Inflammatory macrophage (primary cell): ENCODE measurements around the gene CYP11A1.
A peak's percentile ranks its signal among the peaks of the same experiment; 100 is the strongest.
"Not testable (repeated sequence)": the region's sequence is repeated elsewhere in the genome, so short reads cannot be mapped to it uniquely, and the experiment has no call there.

Experiments used
- DNase-seq, 2 donors: peaks; one replicate each; pipeline ENCODE4 v3.0.0-alpha.2; 2020 to 2022

The CYP11A1 gene

DNA sequence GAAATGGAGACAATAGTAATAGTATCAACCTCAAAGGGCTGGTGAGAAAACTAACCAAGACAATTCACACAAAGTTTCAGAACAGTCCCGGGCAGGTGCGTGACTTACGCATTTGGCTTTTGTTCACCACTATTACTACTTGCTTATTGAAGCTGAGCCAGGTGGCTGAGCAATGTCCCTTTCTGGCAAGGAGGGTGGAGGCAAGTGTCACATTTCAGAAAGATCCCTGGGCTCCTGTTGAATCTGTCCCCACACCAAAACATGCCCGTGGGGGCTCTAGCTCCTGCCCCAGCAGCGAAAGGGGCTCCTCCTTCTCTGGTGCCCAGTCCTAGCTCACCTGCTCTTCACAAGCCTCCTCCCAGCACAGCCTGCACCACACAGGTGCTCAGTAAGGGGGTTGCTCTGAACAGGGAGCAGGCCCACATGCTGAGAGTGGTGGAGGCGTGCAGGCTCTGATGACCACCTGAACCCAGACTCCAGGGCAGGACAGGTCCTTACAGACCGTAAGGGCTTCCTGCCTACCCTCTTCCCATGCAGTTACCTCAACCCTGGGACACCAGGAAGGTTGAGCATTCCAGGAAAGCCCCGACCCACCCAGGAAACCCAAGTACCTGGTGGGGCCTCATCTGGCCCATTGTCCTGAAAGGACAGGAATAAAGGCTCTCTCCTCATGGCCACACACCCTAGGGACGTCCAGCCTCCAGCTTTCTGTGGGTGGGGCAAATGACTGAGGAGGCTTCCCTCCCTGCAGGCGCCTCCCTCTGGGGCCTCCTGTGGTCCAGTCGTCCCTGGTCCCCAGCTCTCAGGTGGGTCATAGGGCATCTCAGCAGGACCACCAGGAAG lies 33.7 kb upstream of the CYP11A1 start:
- no peak for DNase-seq

- DNase-seq = peak in 1 of 2 donors; percentile 21
Observed at GRCh38 chr15:74400313-74400860, 32.9 kb upstream of the CYP11A1 start.

GRCh38 chr15:74399511-74400312 lies 32.3 kb upstream of the CYP11A1 start:
- DNase-seq = peak in 1 of 2 donors; percentile 29

- DNase-seq = peak; percentile 50 to 61
Observed at GRCh38 chr15:74399100-74399499, 31.7 kb upstream of the CYP11A1 start.

GRCh38 chr15:74398183-74398582 lies 30.7 kb upstream of the CYP11A1 start:
- DNase-seq = no peak

DNA sequence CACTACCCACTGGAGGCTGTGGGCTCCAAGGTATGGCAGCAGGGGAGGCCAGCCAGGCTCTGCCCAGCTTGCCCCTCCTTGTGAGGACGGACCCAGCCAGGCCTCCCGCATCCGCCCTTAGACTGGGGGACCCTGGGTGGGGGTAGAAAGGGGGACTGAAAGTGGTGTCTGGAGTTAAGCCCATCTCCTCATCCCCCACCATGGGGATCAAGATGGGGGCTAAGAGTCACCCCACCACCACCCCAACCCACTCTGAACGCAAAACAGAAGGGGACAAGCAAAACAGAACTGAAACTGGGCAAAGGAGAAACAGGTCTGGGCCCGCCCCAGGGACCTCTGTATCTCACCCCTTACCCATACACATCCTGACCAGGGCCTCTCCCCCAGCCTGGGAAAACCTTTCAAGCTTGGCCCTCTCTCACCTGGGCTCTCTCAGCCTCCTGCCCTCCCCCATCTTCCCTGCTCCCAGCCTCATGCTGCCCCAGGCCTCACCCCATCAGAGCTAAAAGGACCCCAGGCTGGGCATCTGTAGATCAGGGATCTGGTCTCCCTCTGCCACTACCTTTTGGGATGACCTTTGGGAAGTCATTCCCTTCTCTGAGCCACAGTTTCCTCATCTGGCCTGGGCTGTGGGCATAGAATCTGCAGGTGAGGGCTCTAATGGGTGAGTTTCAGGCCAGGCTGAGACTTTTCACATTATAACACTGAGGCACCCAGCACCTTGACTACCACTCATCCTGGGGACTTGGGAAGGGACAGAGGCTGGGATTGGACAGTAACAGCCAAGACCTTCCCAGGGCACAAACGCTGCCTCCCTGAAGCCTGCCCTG lies 30.0 kb upstream of the CYP11A1 start:
- DNase-seq = peak in 1 of 2 donors; percentile 18

- DNase-seq = peak; percentile 66 to 89
Observed at GRCh38 chr15:74396445-74397238, 29.2 kb upstream of the CYP11A1 start.

DNA sequence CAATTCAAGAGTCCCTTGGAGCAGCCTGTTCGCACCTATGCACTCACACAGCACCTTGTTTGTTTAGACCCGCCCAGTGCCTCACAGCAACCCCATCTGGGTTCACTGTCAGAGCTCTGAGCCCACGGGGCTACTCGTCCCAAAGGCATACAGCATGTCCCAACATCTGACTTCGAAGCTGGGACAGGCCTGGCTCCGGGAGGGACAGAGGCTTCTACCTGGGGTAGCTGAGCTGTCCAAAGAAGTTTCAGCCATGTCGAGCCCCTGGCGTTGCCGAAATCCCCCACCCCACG lies 28.6 kb upstream of the CYP11A1 start:
- no peak for DNase-seq

GRCh38 chr15:74395319-74396145 lies 28.1 kb upstream of the CYP11A1 start:
- DNase-seq = no peak

DNA sequence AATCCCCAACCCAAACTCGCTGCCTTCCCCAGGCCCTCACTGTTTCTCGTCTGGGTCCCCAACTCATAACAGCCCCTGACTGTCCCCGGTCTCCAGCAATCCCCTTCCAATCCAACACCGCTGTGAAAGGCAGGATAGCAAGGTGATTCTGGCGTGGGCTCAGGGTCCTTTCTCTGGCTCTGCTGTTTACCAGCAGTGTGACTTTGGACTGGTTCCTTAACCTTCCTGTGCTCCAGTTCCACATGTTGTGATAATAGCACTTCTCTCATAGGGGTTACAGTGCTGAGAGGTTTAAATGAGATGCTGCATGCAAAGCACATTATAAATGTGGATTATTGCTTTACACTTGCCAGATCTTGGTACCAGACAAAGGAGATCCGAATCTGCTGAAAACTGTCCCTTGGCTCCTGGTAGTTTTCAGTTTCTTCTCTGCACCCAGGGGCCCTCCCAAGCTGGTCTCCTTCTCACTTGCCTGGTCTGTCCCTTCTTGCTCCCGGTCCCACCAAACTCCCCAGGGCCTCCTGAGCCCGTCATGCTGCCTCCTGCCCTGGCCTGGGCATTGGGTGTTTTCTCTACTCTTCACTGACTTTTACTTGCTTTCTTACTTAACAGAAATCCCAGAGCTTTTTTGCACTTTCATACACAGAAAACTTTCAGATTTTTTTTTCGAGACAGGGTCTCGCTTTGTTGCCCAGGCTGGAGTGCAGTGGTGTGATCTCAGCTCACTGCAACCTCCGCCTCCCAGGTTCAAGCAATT lies 26.8 kb upstream of the CYP11A1 start:
- no peak for DNase-seq

DNA sequence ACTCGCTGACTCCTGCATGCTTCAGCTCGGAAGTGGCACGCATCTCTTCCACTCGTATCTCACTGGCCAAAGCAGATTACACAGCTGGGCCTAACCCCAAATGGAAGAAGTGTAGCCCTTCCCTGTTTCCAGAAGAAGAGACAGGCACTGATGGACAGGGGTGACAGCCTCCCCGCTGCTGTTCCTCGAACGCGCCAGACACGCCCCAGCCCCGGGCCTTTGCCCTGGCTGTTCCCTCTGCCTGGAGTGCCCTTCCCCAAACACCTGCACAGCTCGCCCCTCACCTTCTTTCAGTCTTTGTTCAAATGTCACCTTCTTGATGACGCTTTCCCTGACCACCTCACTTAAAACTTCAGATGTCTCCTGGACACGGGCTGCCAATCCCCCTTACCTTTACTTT lies 26.0 kb upstream of the CYP11A1 start:
- DNase-seq = no peak

GRCh38 chr15:74392902-74393301 lies 25.5 kb upstream of the CYP11A1 start:
- DNase-seq = no peak

DNA sequence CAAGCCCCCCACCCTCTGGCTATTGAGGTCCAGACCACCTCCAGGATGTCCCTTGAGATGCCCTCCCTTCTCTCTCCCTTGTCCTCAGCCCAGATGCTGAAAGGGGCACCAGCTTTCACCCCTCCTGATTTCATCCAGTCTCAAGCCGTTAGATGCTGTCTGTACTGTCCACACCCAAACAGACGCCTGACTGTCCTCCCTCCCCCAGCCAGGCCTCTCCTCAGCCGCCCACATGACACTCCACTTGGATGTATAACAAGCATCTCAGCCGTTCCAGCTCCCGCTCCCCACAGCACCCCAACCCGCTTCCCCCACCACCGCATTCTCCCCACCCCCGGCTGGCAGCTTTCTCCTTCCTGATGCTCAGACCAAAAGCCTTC lies 25.0 kb upstream of the CYP11A1 start:
- DNase-seq = no peak

DNA sequence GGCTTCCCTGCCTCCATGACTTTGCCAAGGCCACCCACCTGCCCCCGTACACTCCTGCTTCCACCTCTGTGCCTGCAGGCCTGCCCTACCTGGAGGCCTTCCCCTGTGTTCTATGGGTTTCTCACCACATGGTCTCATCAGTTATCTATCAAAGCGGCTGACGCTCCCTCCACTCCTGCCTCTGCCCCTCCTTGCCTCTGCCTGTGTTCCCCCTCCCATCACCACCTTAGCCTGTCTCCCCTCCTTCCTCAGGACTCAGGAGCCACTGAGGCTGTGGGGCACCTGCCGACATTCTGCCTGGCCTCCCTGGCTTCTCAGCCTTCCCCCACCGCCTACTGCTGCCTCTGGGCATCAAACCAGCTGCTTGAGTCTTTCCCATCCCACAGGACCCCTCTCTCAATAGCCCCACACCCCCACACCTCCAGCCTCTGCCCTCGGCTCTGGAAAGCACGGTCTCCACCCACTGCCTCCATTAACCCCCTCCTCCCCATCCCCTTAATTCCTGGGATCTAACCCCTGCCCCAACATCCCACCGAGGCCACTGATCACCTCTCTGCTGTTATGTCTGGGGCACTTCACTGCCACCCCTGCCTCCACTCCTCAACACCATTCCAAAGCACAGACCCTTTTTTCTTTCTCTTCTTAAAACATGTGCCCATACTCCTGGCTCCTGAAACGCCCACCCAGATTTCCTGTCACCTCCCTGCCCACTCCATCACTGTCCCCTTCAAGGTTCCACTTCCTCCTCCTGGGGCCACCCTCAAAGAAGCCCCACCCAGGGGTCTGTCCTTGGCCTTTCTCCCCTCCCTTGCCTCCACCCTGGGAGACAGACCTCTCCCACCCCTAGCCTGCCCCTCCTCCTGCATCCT lies 24.4 kb upstream of the CYP11A1 start:
- no peak for DNase-seq

DNA sequence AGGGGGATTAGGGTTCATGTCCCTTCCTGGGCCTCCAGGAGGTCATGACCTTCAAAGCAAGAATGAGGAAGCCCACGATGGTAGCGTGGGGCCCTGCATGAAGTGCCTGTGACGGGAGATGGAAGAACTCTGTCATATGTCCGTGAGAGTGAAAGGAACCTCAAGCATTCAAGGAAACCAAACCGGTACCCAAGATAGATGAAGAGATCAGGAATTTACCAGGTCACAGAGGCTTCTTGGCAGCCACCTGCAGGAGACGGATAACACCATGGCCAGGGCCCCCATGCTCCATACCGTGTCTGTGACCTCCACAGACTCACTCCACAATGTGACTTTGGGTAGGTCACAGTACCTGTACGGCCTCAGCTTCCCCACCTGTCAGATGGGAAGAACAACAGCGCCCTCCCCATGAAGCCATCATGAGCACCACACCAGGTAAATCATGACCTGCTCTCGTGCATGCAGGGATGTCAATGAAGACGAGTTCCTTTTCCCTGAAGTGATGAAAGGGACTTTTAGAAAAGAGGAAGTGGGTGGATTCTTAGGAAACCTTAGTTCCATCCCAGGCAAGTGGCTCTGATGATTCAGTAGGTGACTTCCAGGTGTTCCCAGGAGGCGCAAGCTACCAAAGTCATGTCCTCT lies 23.3 kb upstream of the CYP11A1 start:
- peak; percentile 38 to 43 for DNase-seq

GRCh38 chr15:74390049-74390646 lies 22.7 kb upstream of the CYP11A1 start:
- DNase-seq = not testable (repeated sequence)

DNA sequence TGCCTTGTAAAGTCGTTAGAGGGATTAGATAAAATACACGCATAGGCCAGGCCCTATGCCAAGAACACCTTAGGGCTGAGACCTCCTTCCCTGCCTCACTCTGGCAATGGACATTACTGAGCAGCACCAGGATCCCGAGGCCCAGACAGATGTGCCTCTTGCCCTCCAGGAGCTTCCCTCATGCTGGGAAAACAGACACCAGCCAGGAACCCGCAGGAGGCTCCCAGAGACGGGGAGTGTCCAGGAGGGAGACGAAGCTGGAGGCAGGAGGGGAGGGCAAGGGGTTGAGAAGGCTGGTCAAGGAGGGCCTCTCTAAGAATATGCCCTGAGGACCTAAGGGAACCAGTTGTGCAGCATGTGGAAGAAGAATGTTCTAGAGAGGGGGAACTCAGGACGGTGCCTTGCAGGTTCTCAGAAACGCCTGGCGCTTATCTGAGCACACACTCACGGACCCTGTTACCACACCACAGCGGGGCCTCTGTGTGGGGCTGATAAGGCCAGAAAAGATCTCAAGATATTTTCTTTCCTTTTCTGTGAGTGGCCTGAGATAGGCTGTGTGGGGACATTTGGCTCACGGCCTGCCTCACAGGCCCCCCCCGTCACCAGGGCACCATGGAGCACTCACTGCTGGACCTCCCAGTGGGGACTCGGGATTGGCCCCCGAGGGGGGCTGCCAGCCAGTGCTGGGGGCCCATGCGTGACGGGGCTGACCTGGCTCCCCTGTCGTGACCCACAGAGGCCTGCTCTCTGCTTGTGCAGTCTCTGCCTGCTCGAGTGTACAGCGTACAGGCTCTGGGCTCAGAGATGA lies 22.0 kb upstream of the CYP11A1 start:
- DNase-seq = no peak
